GM18907 (cell line): ENCODE data around the gene TMEM214.

ENCODE experiments used
- ATAC-seq: cut with Tn5 transposase; IDR thresholded peaks from one replicate; pipeline ENCODE4 v1.9.1; 2021; ENCODE audit warnings: mild to moderate bottlenecking, moderate library complexity; ENCODE audit not compliant: unreplicated experiment

Gene TMEM214

GRCh38 chr2:27032495-27033252, at the start of gene TMEM214:
Gene TMEM214, plus strand, starts transcription at chr2:27032965. Its CDS starts 51 bp downstream, at chr2:27033016.
- ATAC-seq: peak; percentile 91

GRCh38 chr2:26983746-26984145, 49.0 kb upstream of the TMEM214 start:
- ATAC-seq: no peak

DNA sequence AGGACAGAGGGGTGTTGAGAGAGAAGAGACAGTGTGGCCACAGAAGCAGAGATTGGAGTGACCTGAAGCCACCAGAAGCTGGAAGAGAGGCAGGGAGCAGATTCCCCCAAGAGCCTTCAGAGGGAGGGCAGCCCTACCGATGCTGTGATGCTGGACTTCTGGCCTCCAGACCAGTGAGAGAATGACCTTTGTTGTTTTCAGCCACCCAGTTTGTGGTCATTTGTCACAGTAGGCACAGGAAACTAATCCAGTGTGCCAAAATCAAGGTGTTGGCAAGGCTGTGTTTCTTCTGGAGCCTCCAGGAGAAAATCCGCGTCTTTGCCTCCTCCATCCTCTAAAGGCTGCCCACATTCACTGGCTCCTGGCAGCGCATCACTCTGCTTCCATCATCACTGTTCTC, 47.0 kb upstream of the TMEM214 start:
- ATAC-seq: no peak

DNA sequence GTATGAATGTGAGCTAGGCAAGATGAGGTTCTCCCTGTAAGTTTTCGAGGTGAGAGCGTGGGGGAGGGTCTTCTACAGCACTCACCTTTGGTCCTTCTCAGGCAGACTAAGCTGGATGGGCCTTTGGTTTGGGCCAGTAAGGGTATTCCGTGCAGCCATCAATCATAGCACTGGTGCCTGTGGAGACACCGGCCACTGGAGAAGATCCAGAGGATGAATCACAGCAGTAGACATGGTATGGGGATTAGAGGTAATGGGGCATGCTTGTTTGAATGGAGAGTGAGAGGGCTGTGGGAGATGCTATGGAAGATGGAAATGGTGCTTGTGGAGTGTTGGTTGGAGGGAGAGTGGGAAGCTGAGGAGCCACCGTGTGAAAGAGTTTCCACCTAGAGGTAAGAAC, 46.2 kb upstream of the TMEM214 start:
- ATAC-seq: no peak

- no peak for ATAC-seq
These were observed 44.5 kb upstream of the TMEM214 start for GRCh38 chr2:26988058-26988860.

- no peak for ATAC-seq
These were observed 43.6 kb upstream of the TMEM214 start for GRCh38 chr2:26989156-26989555.

DNA sequence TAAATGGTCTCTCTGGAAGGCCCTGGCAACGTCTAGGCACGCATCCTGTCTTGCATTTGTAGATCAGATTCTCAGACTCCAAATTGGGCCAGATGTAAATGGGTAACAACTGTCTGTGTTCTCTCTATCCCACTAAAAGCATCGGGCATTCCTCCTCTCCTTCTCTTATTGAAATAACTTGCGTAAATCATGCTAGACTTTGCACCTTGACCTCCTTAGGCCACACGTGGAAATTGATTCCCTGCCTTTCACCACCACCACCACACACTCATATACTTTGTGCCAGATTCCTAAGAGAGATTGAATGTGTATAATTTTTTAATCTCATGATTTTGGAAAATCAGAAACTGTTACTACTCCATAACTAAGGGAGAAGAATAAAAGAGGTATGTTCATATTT, 41.0 kb upstream of the TMEM214 start:
- no peak for ATAC-seq

- no peak for ATAC-seq
These were observed 39.0 kb upstream of the TMEM214 start for GRCh38 chr2:26993768-26994167.

- no peak for ATAC-seq
These were observed 37.8 kb upstream of the TMEM214 start for GRCh38 chr2:26994983-26995382.

GRCh38 chr2:26997394-26997793, 35.4 kb upstream of the TMEM214 start:
- ATAC-seq: no peak

- no peak for ATAC-seq
These were observed 34.4 kb upstream of the TMEM214 start for GRCh38 chr2:26998323-26998722.

GRCh38 chr2:27000228-27000627, 32.5 kb upstream of the TMEM214 start:
- no peak for ATAC-seq

GRCh38 chr2:27000995-27001394, 31.8 kb upstream of the TMEM214 start:
- ATAC-seq: no peak

DNA sequence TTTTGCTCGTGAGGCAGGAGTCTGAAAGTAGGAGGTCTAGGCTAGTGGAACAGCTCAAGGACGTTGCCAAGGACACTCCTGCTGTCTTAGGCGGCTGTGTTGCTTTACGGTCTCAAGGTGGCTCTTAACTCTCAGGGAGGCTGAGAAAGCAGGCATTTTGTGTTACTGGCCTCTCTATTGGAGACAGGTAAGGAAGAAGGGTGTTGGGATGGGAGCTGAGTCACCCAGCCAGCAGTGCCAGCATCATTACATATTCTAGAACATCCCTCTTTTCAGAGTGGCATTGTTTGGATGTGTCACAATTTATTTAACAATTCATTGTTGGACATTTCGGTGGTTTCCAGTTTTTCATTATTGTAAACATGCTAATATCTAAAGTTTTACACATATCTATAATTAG, 30.8 kb upstream of the TMEM214 start:
- no peak for ATAC-seq

- ATAC-seq: no peak
These were observed 29.8 kb upstream of the TMEM214 start for GRCh38 chr2:27003007-27003406.

GRCh38 chr2:27003857-27004256, 28.9 kb upstream of the TMEM214 start:
- no peak for ATAC-seq

DNA sequence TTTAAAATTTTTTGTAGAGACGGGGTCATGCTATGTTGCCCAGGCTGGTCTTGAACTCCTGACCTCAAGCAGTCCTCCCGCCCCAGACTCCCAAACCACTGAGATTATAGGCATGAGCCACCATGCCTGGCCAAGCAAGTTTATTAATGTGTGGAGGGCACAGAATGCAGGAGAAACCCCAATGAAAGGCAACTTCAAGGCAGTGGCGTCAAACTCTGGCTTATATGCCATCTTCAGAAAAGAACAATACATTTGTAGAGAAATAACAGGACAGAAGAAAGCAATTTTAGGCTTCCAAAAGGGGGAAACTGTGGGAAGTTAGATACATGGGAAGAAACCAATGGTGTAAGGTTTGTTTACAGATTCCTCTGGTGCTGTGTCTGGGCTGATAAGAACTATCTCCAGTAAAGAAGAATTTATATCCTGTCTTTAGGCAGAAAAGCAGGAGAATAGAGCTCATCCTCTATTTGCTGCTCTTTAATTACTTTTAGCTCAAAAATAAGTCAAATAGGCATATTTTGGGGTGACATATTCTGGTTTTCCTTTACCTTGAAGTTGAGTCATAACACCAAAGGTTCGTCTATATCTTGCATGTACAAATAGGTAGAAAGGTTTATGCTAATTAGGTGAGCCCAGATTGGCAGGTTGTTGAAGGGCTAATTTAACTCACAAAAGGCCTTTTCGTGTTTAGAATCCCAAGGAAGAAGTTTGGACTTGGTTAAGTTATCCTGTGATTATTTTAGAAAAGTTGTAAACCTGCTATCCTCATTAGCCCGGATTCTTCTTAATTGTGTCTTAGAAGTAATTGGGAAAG, 26.0 kb upstream of the TMEM214 start:
- ATAC-seq: no peak

DNA sequence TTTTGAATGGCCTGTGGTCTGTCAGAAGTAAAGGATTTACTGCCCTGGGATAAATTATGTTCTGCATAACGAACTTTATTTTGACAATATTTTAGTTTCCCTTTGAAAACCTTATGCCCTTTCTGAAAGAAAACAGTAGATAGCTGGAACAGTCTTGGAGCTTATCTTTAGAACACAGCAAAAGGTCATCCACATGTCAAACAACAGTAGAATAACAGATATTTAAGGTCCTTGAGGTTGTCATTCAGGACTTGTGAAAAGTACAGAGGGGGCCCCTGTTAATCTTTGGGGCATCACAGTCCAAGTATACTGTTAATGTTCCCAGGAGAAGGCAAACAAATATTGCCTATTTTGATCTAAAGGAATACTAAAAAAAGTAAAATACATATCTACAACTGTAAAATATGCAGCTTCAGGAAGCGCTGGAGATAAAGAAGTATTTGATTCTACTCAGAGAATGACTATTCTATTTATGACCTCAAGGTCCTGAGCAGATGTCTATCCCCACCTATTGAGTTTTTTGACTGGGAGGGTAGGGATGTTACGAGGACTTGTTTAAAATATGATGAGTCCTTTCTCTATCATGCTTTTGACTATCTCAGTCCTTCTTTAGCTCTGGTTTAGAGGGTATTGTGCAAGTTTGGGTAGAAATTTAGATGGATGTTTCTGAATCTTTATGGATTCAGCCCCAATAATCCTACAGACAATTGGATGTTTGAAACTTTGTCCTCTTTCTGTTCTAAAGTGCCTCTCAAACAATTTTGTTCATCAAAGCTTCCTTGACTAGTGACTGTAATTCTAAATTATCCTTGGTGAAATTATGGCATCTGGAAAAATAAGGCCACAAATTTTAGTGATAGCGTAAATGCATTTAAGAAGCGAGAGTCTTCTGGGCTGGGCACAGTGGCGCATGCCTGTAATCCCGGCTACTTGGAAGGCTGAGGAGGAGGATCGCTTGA, 25.1 kb upstream of the TMEM214 start:
- ATAC-seq: no peak

DNA sequence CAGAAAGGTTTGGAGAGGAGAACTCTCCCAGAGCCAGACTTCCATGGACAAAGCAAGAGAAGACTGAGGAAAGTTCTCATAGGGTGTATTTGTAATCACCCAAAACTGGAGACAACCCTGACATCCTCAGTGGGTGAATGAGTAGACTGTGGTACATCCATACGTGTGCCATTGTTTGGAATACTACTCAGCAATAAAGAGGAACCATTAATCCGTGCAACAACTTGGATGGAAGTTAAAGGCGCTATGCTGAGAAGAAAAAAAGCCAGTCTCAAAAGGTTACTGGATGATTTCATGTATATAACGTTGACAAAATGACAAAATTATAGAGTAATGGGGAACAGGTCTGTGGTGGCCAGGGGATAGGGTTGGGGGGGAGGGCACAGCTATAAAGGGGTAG, 24.1 kb upstream of the TMEM214 start:
- no peak for ATAC-seq

- ATAC-seq: no peak
These were observed 23.7 kb upstream of the TMEM214 start for GRCh38 chr2:27009083-27009482.
